NT2/D1 (cell line): ENCODE data around the gene TKTL2.

ENCODE experiments used
- SUZ12 ChIP-seq: IDR thresholded peaks from 2 replicates; pipeline ENCODE4 v1.6.1; 2011; ENCODE audit not compliant: insufficient read length, insufficient read depth; ENCODE audit errors: extremely low read depth
- YY1 ChIP-seq: IDR thresholded peaks from 2 replicates; pipeline ENCODE4 v1.6.1; 2011; ENCODE audit not compliant: insufficient read length, insufficient read depth
- ZNF274 ChIP-seq: IDR thresholded peaks from 2 replicates; pipeline ENCODE4 v1.6.1; 2011; ENCODE audit warnings: mild to moderate bottlenecking, low read depth, low read length

- TF ChIP-seq SUZ12 (no peak), YY1 (no peak), ZNF274 (no peak)
These were observed 27.0 kb upstream of the TKTL2 start for GRCh38 chr4:163500586-163500985.
